Measurements from ENCODE around the gene TIPARP.

TIPARP gene

DNA sequence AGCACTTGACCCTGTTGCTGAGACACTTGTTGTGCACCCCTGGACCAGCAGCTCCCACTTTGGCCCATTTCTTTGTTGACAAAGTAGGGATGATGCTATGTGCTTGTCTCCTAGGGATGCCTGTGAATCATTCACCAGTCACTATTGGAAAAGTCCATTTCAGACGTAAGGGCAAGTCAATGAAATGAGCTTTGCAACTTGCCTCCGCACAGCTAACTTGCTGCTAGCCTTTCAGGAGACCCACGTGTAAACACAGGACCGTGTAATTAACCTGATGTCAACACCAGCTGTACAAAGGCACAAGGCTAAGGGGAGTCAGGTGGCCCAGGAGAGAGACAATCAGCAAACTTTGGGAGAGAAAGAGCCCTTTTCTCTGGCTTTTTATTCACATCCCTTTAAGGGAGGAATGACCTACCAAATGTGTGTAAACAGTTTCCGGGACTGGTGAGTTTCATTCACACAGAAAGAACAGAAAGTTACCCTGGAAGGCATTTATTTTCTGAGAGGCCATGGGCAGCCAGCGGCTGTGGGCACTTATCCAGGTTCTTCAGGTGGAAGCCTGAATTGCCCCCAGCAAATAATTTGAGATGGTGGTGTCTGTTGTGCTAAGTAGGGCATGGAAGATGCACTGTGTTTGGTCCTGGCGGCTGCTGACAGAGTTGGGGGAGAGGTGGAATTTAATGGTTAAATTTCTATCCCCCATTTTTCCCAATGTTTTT lies 54.0 kb downstream of the TIPARP start:
- peaks cover 30% of the 10 kb centered on the region for H3K4me1 ChIP-seq
- no peak overlapping the region for H2AFZ ChIP-seq
- no peak overlapping the region for H3K4me2 ChIP-seq (ENCODE audit: low read length)
- peak overlapping the region; percentile 61 for H3K27ac ChIP-seq
- no peaks in the 10 kb centered on the region for H3K36me3 ChIP-seq (ENCODE audit: control insufficient read depth, insufficient read depth, low read length)
- no peak overlapping the region for H3K4me3 ChIP-seq (ENCODE audit: low read depth, low read length)
- H3K9ac ChIP-seq = no peak overlapping the region
- TF ChIP-seq CTCF (IDR thresholded peaks at IDR 0.05) = no peak
- H3K27me3 ChIP-seq (ENCODE audit: control insufficient read depth, insufficient read depth, low read length) = no peaks in the 10 kb centered on the region
- no peaks in the 10 kb centered on the region for H3K79me2 ChIP-seq
- no peaks in the 10 kb centered on the region for H3K9me3 ChIP-seq (ENCODE audit: control insufficient read depth, low read length)

DNA sequence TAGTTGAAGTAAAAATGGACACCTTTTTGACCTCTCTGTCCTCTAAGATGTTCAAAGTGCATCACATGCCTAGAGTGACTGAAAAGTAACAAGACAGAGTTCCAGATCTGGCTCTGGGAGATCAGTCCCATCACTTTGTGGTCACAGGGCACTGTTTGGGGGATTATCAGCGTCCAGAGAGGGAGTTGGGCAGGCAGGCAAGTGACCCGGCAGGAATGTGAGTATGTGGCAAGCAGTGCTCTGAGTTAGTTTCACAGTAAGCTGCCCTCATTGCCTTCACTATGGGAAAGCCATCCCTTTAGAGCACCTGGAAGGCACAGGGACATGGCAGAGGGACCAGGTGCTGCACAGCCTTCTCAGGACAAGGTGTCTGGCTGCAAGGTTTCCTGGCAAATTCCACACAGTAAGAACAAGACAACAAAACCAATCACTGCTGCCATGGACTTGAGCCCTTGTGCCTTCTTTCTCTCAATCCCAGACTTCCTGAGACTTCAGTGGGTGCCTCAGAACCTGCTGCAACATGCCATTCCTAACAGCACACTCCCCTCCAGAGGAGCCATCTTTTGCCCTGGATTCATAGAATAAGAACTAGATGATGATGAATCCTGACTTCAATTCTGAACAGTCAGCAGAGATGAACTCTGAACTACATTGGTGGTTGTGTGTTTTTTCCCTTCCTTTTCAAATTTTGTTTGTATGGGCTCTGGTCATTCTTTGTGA lies 55.2 kb downstream of the TIPARP start:
- H3K9me3 ChIP-seq (ENCODE audit: control insufficient read depth, low read length) = no peaks in the 10 kb centered on the region
- no peak overlapping the region for H2AFZ ChIP-seq
- no peaks in the 10 kb centered on the region for H3K27me3 ChIP-seq (ENCODE audit: control insufficient read depth, insufficient read depth, low read length)
- H3K4me1 ChIP-seq = peaks cover 31% of the 10 kb centered on the region
- no peak overlapping the region for H3K4me2 ChIP-seq (ENCODE audit: low read length)
- no peak for TF ChIP-seq CTCF (IDR thresholded peaks at IDR 0.05)
- no peak overlapping the region for H3K9ac ChIP-seq
- H3K27ac ChIP-seq = peak overlapping the region; percentile 61
- H3K36me3 ChIP-seq (ENCODE audit: control insufficient read depth, insufficient read depth, low read length) = no peaks in the 10 kb centered on the region
- no peaks in the 10 kb centered on the region for H3K79me2 ChIP-seq
- no peak overlapping the region for H3K4me3 ChIP-seq (ENCODE audit: low read depth, low read length)

DNA sequence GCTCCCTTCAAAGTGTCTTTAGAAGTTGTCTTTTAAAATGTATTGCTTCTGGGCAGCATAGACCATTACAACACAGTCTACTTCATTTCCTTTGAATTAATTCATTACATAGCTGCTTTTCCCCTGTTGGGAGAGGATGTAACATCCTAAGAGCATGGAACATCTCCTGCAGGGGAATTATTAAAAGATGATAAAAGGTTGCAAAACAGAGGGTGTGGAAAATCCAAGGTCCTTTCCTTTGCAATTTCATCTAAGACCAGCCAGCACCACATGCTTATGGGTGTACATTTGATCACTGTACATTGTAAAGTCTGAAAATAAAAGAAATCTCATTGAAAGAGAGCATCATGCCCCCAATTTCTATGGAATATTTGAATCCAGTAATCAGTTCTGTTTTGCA lies 57.4 kb downstream of the TIPARP start:
- peaks cover 7% of the 10 kb centered on the region for H3K79me2 ChIP-seq
- H3K4me3 ChIP-seq (ENCODE audit: low read depth, low read length) = no peak overlapping the region
- H3K4me1 ChIP-seq = peaks cover 45% of the 10 kb centered on the region
- H2AFZ ChIP-seq = no peak overlapping the region
- H3K36me3 ChIP-seq (ENCODE audit: control insufficient read depth, insufficient read depth, low read length) = no peaks in the 10 kb centered on the region
- no peak overlapping the region for H3K27ac ChIP-seq
- H3K4me2 ChIP-seq (ENCODE audit: low read length) = no peak overlapping the region
- no peak for TF ChIP-seq CTCF (IDR thresholded peaks at IDR 0.05)
- no peaks in the 10 kb centered on the region for H3K27me3 ChIP-seq (ENCODE audit: control insufficient read depth, insufficient read depth, low read length)
- H3K9ac ChIP-seq = no peak overlapping the region
- no peaks in the 10 kb centered on the region for H3K9me3 ChIP-seq (ENCODE audit: control insufficient read depth, low read length)

DNA sequence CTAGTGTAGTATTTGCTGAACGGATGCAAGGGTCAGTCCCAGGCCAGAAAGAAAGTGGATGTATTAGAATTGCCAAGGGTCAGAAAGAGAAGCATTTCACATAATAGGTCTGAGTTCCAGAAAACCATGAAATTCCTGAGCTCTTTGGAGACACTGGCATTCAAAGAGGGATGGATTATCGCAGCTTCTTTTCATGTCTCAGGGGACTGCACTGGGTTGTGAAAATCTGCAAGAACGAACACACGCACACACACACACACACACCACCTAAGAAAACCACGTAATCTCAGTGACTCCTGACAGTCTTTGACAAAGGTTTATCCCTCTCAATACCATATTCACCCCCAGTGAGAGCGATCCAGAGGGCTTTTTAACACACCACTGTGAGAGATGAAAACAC lies 57.9 kb downstream of the TIPARP start:
- no peaks in the 10 kb centered on the region for H3K9me3 ChIP-seq (ENCODE audit: control insufficient read depth, low read length)

More for the DNA sequence above, 57.9 kb downstream of the TIPARP start:
- Histone ChIP-seq H3K4me3 (ENCODE audit: low read depth, low read length) (no peak overlapping the region), H3K79me2 (peaks cover 7% of the 10 kb centered on the region), H3K9ac (no peak overlapping the region), H3K36me3 (ENCODE audit: control insufficient read depth, insufficient read depth, low read length) (no peaks in the 10 kb centered on the region), H3K4me2 (ENCODE audit: low read length) (no peak overlapping the region), H3K27me3 (ENCODE audit: control insufficient read depth, insufficient read depth, low read length) (no peaks in the 10 kb centered on the region), H3K27ac (no peak overlapping the region), H2AFZ (no peak overlapping the region), H3K4me1 (peaks cover 43% of the 10 kb centered on the region)
- no peak for TF ChIP-seq CTCF (IDR thresholded peaks at IDR 0.05)
